GOT3 (cell line): ENCODE data around the gene LYST.
"Not testable (repeated sequence)": the region's sequence is repeated elsewhere in the genome, so short reads cannot be mapped to it uniquely, and the experiment has no call there.

Source experiments
- DNase-seq: peaks from one replicate; lab custom pipeline; 2025; ENCODE audit warnings: mixed read lengths; lab: John Stamatoyannopoulos, UW

The LYST gene

GRCh38 chr1:235818632-235819136 lies 48.0 kb downstream of the LYST start:
- no peak for DNase-seq

- no peak for DNase-seq
Observed at GRCh38 chr1:235817101-235817728, 49.5 kb downstream of the LYST start.

- DNase-seq: no peak
Observed at GRCh38 chr1:235809688-235810397, 56.9 kb downstream of the LYST start.

- DNase-seq: no peak
Observed at GRCh38 chr1:235808223-235808622, 58.5 kb downstream of the LYST start.

GRCh38 chr1:235806123-235806522 lies 60.6 kb downstream of the LYST start:
- no peak for DNase-seq

GRCh38 chr1:235802573-235803346 lies 63.9 kb downstream of the LYST start:
- no peak for DNase-seq

GRCh38 chr1:235799264-235799663 lies 67.4 kb downstream of the LYST start:
- no peak for DNase-seq

- DNase-seq: no peak
Observed at GRCh38 chr1:235791532-235792060, 75.1 kb downstream of the LYST start.

GRCh38 chr1:235790123-235790522 lies 76.6 kb downstream of the LYST start:
- no peak for DNase-seq

GRCh38 chr1:235786227-235786898 lies 80.3 kb downstream of the LYST start:
- not testable (repeated sequence) for DNase-seq

- no peak for DNase-seq
Observed at GRCh38 chr1:235784950-235785349, 81.8 kb downstream of the LYST start.

GRCh38 chr1:235783148-235783776 lies 83.4 kb downstream of the LYST start:
- no peak for DNase-seq

GRCh38 chr1:235782601-235783000 lies 84.1 kb downstream of the LYST start:
- no peak for DNase-seq

GRCh38 chr1:235781807-235782206 lies 84.9 kb downstream of the LYST start:
- DNase-seq: no peak

- DNase-seq: no peak
Observed at GRCh38 chr1:235779770-235780169, 86.9 kb downstream of the LYST start.

- no peak for DNase-seq
Observed at GRCh38 chr1:235776396-235776795, 90.3 kb downstream of the LYST start.

- DNase-seq: no peak
Observed at GRCh38 chr1:235775246-235775860, 91.4 kb downstream of the LYST start.

- DNase-seq: no peak
Observed at GRCh38 chr1:235767795-235768194, 98.9 kb downstream of the LYST start.

GRCh38 chr1:235766794-235767285 lies 99.9 kb downstream of the LYST start:
- no peak for DNase-seq

- no peak for DNase-seq
Observed at GRCh38 chr1:235763962-235764361, 102.7 kb downstream of the LYST start.

- no peak for DNase-seq
Observed at GRCh38 chr1:235759336-235759735, 107.4 kb downstream of the LYST start.
